CD4-positive, alpha-beta T cell treated with Interferon alpha-2 for 1 hour (primary cell): Measurements from ENCODE around the gene PPP5C.
A peak's percentile ranks its signal among the peaks of the same experiment; 100 is the strongest.
"Not testable (repeated sequence)": the region's sequence is repeated elsewhere in the genome, so short reads cannot be mapped to it uniquely, and the experiment has no call there.

Source experiments
- DNase-seq, 2 donors: peaks; one replicate each; pipeline ENCODE4 v3.0.0-alpha.2; 2020 to 2022

Gene PPP5C

DNA sequence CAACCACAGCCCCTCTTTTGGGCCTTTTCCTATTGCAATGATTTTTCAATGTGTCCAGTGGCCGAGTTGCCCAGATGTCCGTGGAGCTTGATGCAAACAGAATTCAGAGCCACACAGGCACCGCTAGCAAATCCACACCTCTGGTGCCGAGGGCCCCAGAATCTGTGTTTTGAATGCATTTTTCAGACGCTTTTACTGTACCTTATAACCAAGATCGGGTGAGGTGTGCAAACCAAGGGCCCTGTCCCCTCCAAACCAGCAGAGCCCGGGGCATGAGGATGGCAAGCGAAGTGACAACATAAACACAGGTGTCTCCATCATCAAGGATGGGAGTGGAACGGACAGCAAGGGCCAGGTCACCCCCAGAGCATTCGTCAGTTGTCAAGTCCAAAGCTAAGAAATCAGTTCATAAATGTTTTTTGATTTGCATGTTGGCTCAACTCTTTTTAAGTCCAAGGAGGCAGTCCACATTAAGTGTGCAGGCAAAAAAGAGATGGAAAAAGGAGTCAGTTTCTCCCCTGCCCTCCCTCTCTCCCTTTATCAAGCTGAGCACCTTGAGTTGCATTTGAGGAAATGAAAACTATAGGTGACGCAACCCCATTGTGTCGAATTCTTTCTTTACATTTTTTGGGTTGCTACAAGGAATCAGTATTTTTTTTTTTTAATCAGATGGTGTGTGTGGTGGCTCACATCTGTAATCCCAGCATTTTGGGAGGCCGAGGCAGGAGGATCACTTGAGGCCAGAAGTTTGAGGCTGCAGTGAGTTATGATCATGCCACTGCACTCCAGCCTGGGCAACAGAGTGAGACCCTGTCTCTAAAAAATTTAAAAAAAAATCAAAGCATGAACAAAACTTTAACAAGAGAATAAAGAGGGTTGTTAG lies 63.6 kb downstream of the PPP5C start:
- no peak for DNase-seq

DNA sequence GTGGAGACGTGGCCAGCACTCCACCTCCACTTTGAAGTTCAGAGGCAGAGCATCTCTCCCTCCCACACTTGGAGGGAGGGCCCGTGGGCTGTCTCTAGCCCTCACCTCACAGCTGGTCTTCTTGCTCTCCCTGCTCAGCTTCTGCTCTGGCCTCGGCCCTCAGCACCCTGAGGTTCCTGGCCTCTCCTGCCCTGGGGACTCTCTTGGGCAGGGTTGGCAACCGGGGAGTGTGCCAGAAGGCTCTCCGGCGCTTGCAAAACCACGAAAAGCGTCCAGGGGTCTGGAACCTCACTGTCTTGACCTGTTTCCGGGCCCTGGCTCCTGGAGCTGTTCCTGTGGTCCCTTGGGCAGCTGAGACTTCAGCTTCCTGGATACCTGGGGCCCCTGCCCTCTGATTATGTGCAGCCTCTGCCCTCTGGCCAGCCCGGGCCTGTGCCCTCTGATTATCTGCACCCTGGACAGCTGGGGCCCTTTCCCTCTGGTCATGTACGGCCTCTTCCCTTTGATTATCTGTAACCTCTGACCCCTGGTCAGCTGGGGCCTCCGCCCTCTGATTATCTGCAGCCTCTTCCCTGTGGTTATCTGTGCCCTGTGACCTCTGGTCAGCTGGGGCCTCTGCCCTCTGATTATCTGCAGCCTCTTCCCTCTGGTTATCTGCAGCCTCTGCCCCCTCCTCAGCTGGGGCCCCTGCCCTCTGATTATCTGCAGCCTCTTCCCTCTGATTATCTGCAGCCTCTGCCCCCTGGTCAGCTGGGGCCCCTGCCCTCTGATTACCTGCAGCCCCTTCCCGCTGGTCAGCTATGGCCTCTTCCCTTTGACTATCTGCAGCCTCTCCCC lies 64.4 kb downstream of the PPP5C start:
- DNase-seq: no peak

DNA sequence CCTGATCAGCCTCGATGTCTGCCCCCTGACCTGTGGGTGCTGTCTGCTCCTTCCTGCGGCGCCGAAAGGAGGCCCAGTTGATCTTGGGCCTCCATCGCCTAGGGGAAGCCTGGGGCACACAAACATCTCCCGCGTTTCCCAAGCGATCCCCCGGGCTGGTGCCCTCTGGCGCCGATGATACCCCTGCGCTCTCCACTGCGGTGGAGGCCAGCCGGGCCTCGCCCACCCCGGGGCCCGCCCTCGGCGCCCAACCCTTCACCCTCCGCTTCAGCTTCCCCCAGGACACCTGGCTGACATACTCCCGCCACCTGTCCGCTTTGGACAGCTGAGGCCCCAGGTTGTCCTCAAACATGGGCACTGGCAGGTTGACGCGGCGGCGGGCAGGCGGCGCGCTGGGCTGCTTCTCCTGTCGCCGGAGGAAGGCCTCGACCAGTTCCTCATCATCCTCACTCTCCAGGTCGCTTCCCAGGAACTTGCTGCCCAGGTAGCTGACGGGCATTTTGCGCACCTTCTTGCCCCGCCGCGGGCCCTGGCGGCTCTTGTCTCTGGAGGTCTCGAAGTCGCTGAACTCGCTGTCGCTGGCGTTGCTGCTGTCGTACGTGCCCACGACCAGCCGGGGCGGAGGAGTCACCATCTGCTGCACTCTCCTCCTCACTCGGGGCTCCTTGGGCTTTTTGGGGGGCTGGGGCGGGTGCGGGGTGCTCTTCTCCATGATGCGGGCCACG lies 65.2 kb downstream of the PPP5C start:
- DNase-seq: no peak

DNA sequence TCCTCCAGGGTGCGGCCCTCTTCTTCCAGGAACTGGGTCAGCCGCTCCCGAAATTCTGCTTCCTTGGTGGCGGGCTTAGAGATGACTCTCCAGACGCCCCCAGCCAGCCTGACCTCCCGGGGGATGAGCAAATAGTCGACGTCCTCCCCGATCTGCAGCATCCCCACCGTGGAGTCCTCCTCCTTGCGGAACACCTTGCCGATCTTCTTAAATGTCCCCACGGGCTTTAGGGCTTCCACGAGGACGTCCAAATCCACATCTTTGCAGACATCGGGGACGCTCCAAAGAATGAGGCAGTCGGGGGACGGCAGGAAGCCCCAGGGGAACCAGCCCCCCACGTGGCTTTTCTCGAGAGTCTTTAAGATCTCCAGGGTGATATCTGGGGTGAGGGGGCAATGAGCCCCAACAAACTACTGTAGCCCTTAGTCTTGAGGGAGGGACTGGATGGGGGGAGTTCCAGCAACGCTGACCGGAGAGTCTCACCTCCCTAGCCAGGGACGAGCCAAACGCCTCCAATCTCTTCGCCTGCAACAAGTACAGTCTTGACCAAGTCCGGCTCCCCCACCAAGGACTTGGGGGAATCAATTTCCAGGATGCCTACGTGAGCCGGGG lies 65.9 kb downstream of the PPP5C start:
- no peak for DNase-seq

DNA sequence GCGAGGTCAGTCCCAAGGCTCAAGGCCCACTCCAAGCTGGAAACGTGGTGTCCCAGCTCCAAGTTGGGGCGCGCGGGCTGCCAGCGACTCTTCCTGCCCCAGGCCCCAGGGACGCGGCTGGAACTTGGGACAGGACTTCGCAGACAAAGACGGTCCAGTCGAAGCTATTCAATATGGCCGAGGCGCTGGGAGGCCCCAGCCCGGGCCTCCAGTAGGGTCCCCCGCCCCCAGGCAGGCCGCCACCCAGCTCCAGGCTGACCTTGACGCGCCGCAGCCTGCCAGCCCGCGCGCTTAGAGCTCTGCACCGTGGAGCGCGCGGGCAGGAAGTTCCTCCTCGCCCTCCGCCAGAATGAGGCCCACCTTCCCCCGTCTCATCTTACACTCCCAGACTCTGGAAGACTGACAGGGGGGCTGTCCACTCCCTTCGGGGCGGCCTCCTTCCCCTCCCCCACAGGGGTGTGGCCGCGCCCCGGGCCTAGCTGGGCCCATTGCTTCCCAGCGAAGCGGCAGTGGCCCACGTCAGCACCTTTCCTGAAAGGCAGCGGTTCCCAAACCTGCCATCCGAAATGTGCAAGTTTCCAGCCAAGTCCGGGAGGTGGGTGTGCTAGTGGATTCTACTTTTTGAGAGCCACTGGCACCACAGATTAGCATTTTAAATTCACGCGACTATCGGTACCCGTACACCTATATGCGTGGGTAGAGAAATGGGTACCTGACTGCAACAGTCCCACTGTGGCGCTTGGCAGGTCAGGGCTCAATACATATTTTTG lies 66.6 kb downstream of the PPP5C start, which contains the start of gene CCDC8:
CCDC8 (minus strand) TSS at position 303 of the 770 bp plus-strand sequence. CDS start 754 bp downstream, outside the sequence.
- DNase-seq: no peak

DNA sequence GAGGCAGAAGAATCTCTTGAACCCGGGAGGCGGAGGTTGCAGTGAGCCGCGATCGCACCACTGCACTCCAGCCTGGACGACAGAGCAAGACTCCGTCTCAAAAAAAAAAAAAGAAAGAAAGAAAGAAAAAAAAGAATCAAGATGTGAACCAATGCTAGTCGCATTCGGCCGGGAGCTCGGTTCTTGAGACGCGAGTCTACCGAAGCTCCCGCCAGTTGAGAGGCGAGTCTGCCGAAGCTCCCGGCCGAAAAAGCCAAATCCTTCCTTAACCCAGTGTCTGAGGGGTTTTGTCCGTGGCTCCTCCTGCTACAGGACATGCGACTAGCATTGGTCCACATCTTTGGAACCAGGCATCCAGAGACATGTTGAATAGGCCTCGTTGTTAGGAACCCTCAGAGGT lies 68.0 kb downstream of the PPP5C start:
- not testable (repeated sequence) for DNase-seq

DNA sequence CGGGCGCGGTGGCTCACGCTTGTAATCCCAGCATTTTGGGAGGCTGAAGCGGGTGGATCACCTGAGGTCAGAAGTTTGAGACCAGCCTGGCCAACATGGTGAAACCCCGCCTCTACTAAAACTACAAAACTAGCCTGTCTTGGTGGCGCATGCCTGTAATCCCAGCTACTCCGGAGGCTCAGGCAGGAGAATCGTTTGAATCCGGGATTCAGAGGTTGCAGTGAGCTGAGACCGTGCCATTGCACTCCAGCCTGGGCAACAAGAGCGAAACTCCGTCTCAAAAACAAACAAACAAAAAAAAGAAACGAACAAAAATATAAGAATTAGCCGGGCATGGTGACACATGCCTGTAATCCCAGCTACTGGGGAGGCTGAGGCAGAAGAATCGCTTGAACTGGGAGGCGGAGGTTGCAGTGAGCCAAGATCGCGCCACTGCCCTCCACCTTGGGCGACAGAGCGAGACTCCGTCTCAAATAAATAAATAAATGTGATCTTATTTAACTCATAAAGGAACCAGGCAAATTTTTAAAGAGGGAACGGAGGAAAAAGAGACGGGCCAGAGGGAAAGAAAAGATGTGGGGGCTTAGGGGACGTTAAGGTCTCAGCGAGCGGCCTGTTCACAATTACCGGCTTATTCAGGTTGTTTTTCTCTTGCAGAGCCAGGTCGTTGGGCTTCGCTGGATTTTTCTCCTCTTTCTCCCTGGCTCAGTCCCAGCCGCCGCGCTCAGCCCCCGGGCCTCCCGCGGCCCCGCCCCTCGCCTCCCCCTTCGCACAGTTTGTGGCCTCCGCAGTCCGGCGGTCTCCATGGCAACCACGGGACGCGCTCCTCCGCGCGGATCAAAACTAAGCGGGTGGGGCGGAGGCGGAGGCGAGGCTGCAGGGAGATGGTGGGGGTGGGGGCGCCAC lies 69.2 kb downstream of the PPP5C start:
- peak in 1 of 2 donors; percentile 11 for DNase-seq

DNA sequence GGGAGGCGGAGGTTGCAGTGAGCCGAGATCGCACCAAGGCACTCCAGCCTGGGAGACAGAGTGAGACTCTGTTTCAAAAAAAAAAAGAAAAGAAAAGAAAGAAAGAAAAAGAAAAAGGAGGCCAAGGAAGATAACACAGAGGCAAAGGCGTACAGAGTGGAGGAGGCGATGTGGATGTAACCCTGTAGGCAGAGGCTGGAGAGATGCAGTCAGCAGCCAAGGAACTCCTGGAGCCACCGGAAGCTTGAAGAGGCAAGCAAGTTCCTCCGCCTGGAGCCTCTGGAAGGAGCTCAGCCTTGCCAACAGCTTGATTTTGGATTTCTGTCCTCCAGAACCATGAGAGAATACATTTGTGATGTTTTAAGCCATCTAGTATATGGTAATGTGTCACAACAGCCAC lies 73.2 kb downstream of the PPP5C start:
- DNase-seq: no peak

DNA sequence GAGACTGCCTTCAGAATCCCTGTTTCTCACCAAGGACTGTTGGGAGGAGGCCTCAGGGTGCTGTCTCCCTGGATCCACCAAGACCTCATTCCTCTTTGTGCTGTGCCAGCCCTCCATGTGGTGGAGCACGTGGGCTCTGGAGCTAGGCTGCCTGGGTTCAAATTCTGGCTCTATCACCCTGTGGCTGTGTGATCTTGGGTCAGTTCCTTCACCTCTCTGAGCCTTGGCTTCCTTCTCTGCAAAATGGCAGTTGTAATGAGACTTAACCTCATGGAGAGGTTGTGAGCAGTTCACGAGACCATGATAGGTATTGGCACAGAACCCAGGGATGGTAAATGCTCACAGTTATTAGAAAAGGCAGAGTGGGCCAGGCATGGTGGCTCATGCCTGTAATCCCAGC lies 75.5 kb downstream of the PPP5C start:
- DNase-seq: no peak

DNA sequence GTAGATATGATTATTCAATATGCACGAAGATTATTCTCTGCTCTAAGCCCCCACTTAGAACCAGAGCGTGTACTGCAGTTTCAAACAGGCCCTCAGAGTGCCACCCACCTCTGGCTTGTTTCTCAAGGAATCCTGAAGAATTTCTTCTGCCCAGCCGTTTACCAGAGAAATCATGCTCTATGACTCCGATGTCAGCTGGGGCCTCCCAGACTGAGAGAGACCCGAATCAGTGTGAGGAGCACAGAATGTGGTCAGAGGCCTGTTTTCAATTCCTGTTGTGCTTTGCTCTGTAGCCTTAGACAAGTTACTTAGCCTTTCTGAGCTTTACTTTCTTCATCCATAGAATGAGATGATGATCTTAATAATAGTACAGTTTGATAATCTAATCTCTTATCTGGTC lies 76.3 kb downstream of the PPP5C start:
- DNase-seq: no peak

DNA sequence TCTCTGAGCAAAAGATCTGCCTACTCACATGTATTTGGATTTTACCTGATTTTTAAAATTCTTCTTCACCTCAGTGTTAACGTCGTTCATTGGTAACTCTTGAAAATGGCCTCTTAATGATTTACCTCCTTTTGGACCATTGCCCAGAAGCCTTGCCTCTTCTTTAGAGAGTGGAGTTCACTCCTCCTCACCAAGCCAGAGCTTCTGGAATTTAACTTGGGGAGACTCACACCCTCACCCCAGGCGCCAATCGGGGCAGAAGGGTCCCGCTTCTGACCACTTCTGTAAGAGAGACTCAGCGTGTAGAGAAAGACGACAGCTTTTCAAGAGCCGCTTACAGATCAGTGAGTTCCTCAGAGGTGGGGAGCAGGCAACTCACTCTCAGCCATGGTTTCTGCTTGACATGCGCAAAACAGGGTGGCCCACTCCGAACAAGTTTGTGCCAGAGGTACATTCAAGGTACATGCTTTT lies 79.2 kb downstream of the PPP5C start:
- no peak for DNase-seq

DNA sequence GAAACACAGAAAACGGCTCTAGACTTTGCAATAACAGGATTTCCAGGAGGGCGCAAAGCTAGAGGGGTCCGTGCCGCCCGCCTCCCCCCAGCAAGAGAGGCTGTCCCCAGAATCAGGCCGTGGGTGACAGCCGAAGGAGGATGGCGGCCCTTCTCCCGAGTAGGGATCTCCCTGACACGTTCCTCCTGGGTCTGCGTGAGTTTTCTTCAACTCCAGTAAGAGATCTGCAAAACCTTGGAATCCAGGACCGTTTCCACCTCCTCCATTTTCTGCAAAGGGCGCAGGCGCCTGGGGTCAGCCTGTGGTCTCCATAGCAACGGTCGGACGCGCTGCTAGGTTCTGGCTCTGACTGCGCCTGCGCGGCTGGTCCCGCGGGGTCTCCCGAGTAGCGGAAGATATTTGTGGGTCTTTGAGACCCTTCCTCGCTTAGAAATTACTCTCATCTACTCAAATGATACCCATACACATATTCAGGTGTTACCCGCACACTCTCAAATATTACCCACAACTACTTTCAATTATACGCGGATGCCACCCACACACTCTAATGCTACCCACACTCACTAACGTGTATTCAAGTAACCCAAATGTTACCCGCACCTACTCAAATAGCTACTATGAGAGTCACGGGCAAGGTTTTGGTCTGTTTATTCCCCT lies 79.7 kb downstream of the PPP5C start:
- DNase-seq: peak in 1 of 2 donors; percentile 22

DNA sequence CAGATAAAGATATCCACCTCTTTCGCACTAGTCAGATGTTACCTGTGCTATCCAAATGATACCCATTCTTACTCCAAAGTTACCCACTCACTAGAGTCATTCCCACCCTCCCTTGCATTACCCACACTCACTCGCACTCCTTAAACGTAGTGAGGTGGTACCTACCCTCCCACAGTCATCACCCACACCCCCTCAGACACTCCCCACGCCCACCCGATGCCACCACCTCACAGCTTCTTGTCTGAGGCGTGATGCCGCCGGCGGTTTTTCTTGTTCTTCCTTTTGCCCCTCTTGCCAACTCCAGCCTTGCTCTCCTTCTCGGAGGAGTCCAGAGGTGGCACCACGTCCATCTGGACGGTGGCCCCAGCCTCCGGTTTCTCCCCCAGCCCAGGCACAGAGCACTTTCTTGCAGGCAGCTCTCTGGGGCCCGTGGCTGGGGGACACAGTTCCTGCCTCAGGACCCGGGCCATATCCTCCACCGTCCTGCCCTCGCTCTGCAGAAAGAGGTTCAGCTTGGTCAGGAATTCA lies 80.7 kb downstream of the PPP5C start:
- DNase-seq: no peak

DNA sequence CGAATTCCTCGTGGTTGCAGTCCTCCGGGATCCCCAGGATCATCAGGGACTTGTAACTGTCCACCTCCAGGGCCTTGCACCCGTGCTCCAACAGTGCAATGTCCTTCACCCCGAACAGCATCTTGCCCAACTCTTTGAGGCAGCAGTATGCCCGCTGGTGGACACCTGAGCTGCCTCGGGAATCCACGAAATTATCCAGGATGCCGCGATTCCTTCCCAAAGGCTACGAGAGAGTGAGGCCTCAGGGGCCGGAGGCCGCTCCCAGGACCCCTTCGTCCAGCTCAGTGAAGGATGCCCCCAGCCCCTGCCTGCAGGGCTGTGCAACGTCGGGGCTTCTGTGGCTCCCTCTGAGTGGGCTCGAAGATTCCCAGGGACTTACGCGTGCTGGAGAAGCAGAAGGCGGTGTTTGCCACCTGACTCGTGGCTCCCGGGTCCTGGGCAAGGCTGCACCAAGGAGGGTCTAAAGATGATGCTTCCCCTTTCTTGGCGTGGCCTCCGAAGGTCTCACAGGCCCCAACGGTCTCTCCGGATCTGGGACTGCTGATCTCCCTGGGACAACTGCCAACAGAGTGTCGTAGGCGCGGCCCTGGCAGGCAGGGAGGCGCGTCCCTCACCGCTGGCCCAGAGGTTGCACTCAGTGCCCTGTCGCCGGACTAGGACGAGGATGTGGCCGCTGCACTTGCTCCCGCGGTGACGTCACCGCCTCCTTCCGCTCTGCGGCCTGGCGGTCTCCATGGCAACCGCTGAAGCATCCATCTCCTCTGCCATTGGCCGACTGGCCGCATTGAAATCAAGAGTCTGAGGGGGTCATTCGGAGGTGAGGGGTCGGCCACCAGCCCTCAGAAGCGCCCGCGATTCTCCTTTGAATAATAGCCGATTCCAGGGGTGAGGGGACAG lies 81.6 kb downstream of the PPP5C start, which contains the start of gene PNMA8C:
PNMA8C (minus strand) TSS at position 698 of the 897 bp plus-strand sequence; CDS start at position 121, 577 bp downstream.
- peak; percentile 60 to 69 for DNase-seq

DNA sequence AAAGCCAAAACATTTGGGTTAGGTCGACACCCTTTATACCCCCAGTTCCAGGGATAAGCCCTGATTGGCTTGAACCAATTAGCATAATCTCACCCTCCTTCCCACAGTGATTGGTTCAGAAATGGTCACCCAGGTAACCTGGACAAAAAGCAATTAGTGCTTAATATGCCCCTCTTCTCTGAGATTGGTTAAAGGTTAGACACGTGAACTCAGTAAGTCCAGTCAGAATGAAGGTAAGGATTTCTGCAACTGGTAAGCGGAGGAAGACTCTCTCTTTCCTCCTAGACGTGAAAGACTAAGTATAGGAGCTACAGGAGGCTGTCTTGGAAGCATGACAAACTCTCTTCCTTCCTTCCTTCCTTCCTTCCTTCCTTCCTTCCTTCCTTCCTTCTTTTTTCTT lies 83.1 kb downstream of the PPP5C start:
- DNase-seq: no peak

DNA sequence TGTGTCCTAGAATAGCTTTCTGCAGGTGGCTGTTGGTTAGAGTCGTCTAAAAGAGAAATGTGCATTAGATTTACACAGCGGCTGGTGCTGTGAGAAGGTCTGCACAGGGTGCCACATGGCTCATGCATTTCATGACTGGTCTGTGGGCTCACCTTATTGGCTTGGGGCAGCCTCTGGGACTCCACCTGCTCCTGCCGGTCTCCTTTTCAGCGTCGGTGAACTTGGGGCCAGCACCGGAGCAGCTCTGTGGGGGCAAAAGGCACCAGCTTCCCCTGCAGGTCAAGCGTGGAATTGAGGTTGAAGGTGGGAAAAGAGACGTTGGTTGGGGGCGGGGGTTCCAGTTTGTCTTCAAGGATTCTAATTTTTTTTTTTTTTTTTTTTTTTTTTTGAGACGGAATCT lies 84.9 kb downstream of the PPP5C start:
- no peak for DNase-seq

DNA sequence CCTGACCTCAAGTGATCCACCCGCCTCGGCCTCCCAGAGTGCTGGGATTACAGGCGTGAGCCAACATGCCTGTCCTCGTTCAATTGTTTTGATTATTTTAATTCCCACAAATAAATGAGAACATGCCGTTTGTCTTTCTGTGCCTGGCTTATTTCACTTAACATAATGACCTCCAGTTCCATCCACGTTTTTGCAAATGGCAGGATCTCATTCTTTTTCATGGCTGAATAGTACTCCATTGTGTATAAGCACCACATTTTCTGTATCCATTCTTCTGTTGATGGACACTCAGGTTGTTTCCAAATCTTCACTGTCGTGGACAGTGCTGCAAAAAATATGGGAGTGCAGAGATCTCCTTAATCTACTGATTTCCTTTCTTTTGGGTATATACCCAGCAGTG lies 86.6 kb downstream of the PPP5C start:
- not testable (repeated sequence) for DNase-seq

DNA sequence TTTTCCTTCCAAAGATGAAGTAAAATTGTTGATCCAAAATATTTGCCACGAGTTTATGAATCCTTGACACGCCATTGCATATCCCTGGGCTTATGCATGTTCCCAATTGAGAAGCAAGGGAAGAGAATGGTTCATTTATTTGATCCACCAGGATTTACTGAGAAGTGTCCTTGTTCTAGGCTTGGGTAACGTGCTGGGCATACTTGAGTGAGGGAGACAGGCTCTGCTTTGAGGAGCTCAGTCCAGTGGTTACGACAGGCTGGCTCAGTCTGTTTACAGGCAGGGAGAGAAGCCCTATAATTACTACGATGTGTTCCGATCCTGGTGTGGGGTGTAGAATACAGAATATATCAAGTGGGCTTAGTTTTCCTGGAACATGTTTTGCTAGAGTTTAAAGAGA lies 88.1 kb downstream of the PPP5C start:
- no peak for DNase-seq

DNA sequence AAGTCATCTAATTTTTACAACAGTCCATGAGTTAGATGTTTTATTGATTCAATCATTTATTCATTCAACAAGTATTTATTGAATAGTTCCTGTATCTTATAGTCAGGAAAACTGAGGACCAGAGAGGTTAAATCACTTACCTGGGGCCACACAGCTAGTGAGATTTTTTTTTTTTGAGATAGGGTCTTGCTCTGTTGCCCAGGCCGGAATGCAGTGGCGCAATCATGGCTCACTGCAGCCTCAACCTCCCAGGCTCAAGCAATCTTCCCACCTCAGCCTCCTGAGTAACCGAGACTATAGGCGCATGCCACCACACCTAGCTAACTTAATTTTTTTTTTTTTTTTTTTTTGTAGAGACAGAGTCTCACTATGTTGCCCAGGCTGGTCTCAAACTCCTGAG lies 88.8 kb downstream of the PPP5C start:
- DNase-seq: not testable (repeated sequence)
